Measurements from ENCODE around the gene SHROOM4. TPM values are rescaled to one million over a fixed set of nuclear protein-coding genes. Genes with fewer than 3 reads are reported as not detected.

Gene SHROOM4
- 2.2 TPM for polyA plus RNA-seq (2013, experiment 1 of 4)
- polyA plus RNA-seq (2013, experiment 2 of 4): 2.2 TPM
- 2.1 TPM for polyA plus RNA-seq (2013, experiment 3 of 4)
- polyA plus RNA-seq (2013, experiment 4 of 4): 1.9 TPM

GRCh38 chrX:50813843-50814661, at the start of gene SHROOM4:
SHROOM4 (minus strand) TSS chrX:50814194; CDS start chrX:50814018, 176 bp downstream.
- H3K9me3 ChIP-seq (ENCODE audit: control insufficient read depth, low read length): no peaks in the 10 kb centered on the region
- no peak within 1 kb of the TSS for H3K27ac ChIP-seq (ENCODE audit: insufficient read depth, low read depth, low read length, poor library complexity, severe bottlenecking)
- WGBS, 2 experiments: 1% methylated on average over 46 to 47 of the region's 47 CpGs
- no peaks in the 10 kb centered on the region for H3K36me3 ChIP-seq (ENCODE audit: control insufficient read depth, insufficient read depth, low read length)
- peak within 1 kb of the TSS; percentile 49 for H3K4me3 ChIP-seq (ENCODE audit: insufficient read depth, low read depth, low read length)
- peaks cover 6% of the 10 kb centered on the region for H3K27me3 ChIP-seq (ENCODE audit: control insufficient read depth, insufficient read depth, low read length, poor library complexity, severe bottlenecking)
- peaks cover 4% of the 10 kb centered on the region for H3K4me1 ChIP-seq (ENCODE audit: control insufficient read depth, insufficient read depth, low read length)

- no peak overlapping the region for H3K4me3 ChIP-seq (ENCODE audit: insufficient read depth, low read depth, low read length)
Measured at GRCh38 chrX:50863471-50863870, 49.5 kb upstream of the SHROOM4 start.

GRCh38 chrX:50860518-50860917, 46.5 kb upstream of the SHROOM4 start:
- H3K27me3 ChIP-seq (ENCODE audit: control insufficient read depth, insufficient read depth, low read length, poor library complexity, severe bottlenecking): no peaks in the 10 kb centered on the region
- H3K4me3 ChIP-seq (ENCODE audit: insufficient read depth, low read depth, low read length): no peak overlapping the region
- no peaks in the 10 kb centered on the region for H3K4me1 ChIP-seq (ENCODE audit: control insufficient read depth, insufficient read depth, low read length)
- 94% methylated on average over 3 of the region's 3 CpGs for WGBS, 2 experiments
- no peaks in the 10 kb centered on the region for H3K9me3 ChIP-seq (ENCODE audit: control insufficient read depth, low read length)
- H3K27ac ChIP-seq (ENCODE audit: insufficient read depth, low read depth, low read length, poor library complexity, severe bottlenecking): no peak overlapping the region
- no peaks in the 10 kb centered on the region for H3K36me3 ChIP-seq (ENCODE audit: control insufficient read depth, insufficient read depth, low read length)

More at GRCh38 chrX:50863471-50863870, 49.5 kb upstream of the SHROOM4 start:
- no peaks in the 10 kb centered on the region for H3K36me3 ChIP-seq (ENCODE audit: control insufficient read depth, insufficient read depth, low read length)
- H3K27ac ChIP-seq (ENCODE audit: insufficient read depth, low read depth, low read length, poor library complexity, severe bottlenecking): no peak overlapping the region
- no peaks in the 10 kb centered on the region for H3K4me1 ChIP-seq (ENCODE audit: control insufficient read depth, insufficient read depth, low read length)
- H3K27me3 ChIP-seq (ENCODE audit: control insufficient read depth, insufficient read depth, low read length, poor library complexity, severe bottlenecking): no peaks in the 10 kb centered on the region
- WGBS, 2 experiments: 89 to 93% methylated on average over 1 of the region's 1 CpG
- H3K9me3 ChIP-seq (ENCODE audit: control insufficient read depth, low read length): no peaks in the 10 kb centered on the region

GRCh38 chrX:50858548-50858947, 44.6 kb upstream of the SHROOM4 start:
- Histone ChIP-seq H3K4me3 (ENCODE audit: insufficient read depth, low read depth, low read length) (no peak overlapping the region), H3K36me3 (ENCODE audit: control insufficient read depth, insufficient read depth, low read length) (no peaks in the 10 kb centered on the region), H3K27me3 (ENCODE audit: control insufficient read depth, insufficient read depth, low read length, poor library complexity, severe bottlenecking) (no peaks in the 10 kb centered on the region), H3K4me1 (ENCODE audit: control insufficient read depth, insufficient read depth, low read length) (no peaks in the 10 kb centered on the region), H3K9me3 (ENCODE audit: control insufficient read depth, low read length) (no peaks in the 10 kb centered on the region), H3K27ac (ENCODE audit: insufficient read depth, low read depth, low read length, poor library complexity, severe bottlenecking) (no peak overlapping the region)
- WGBS, 2 experiments: 97 to 100% methylated on average over 1 to 2 of the region's 3 CpGs

- 93 to 100% methylated on average over 1 of the region's 1 CpG for WGBS, 2 experiments
Measured at GRCh38 chrX:50853399-50853798, 39.4 kb upstream of the SHROOM4 start.

GRCh38 chrX:50852524-50852923, 38.5 kb upstream of the SHROOM4 start:
- 87 to 95% methylated on average over 4 of the region's 4 CpGs for WGBS, 2 experiments

More at GRCh38 chrX:50853399-50853798, 39.4 kb upstream of the SHROOM4 start:
- no peaks in the 10 kb centered on the region for H3K4me1 ChIP-seq (ENCODE audit: control insufficient read depth, insufficient read depth, low read length)
- no peaks in the 10 kb centered on the region for H3K36me3 ChIP-seq (ENCODE audit: control insufficient read depth, insufficient read depth, low read length)
- H3K4me3 ChIP-seq (ENCODE audit: insufficient read depth, low read depth, low read length): no peak overlapping the region
- no peaks in the 10 kb centered on the region for H3K27me3 ChIP-seq (ENCODE audit: control insufficient read depth, insufficient read depth, low read length, poor library complexity, severe bottlenecking)
- H3K27ac ChIP-seq (ENCODE audit: insufficient read depth, low read depth, low read length, poor library complexity, severe bottlenecking): no peak overlapping the region
- no peaks in the 10 kb centered on the region for H3K9me3 ChIP-seq (ENCODE audit: control insufficient read depth, low read length)

GRCh38 chrX:50842221-50842620, 28.2 kb upstream of the SHROOM4 start:
- no peaks in the 10 kb centered on the region for H3K27me3 ChIP-seq (ENCODE audit: control insufficient read depth, insufficient read depth, low read length, poor library complexity, severe bottlenecking)
- no peaks in the 10 kb centered on the region for H3K36me3 ChIP-seq (ENCODE audit: control insufficient read depth, insufficient read depth, low read length)
- no peak overlapping the region for H3K4me3 ChIP-seq (ENCODE audit: insufficient read depth, low read depth, low read length)
- no peaks in the 10 kb centered on the region for H3K4me1 ChIP-seq (ENCODE audit: control insufficient read depth, insufficient read depth, low read length)
- WGBS, 2 experiments: 87 to 93% methylated on average over 4 of the region's 4 CpGs
- no peak overlapping the region for H3K27ac ChIP-seq (ENCODE audit: insufficient read depth, low read depth, low read length, poor library complexity, severe bottlenecking)
- no peaks in the 10 kb centered on the region for H3K9me3 ChIP-seq (ENCODE audit: control insufficient read depth, low read length)

More at GRCh38 chrX:50852524-50852923, 38.5 kb upstream of the SHROOM4 start:
- H3K27ac ChIP-seq (ENCODE audit: insufficient read depth, low read depth, low read length, poor library complexity, severe bottlenecking): no peak overlapping the region
- no peaks in the 10 kb centered on the region for H3K9me3 ChIP-seq (ENCODE audit: control insufficient read depth, low read length)
- H3K27me3 ChIP-seq (ENCODE audit: control insufficient read depth, insufficient read depth, low read length, poor library complexity, severe bottlenecking): no peaks in the 10 kb centered on the region
- no peak overlapping the region for H3K4me3 ChIP-seq (ENCODE audit: insufficient read depth, low read depth, low read length)
- H3K4me1 ChIP-seq (ENCODE audit: control insufficient read depth, insufficient read depth, low read length): no peaks in the 10 kb centered on the region
- H3K36me3 ChIP-seq (ENCODE audit: control insufficient read depth, insufficient read depth, low read length): no peaks in the 10 kb centered on the region

- no peak overlapping the region for H3K27ac ChIP-seq (ENCODE audit: insufficient read depth, low read depth, low read length, poor library complexity, severe bottlenecking)
- no peaks in the 10 kb centered on the region for H3K36me3 ChIP-seq (ENCODE audit: control insufficient read depth, insufficient read depth, low read length)
- no peak overlapping the region for H3K4me3 ChIP-seq (ENCODE audit: insufficient read depth, low read depth, low read length)
- no peaks in the 10 kb centered on the region for H3K9me3 ChIP-seq (ENCODE audit: control insufficient read depth, low read length)
- 89 to 95% methylated on average over 2 of the region's 2 CpGs for WGBS, 2 experiments
- H3K4me1 ChIP-seq (ENCODE audit: control insufficient read depth, insufficient read depth, low read length): no peaks in the 10 kb centered on the region
- no peaks in the 10 kb centered on the region for H3K27me3 ChIP-seq (ENCODE audit: control insufficient read depth, insufficient read depth, low read length, poor library complexity, severe bottlenecking)
Measured at GRCh38 chrX:50839730-50840129, 25.7 kb upstream of the SHROOM4 start.

GRCh38 chrX:50838820-50839600, 25.0 kb upstream of the SHROOM4 start:
- Histone ChIP-seq H3K36me3 (ENCODE audit: control insufficient read depth, insufficient read depth, low read length) (no peaks in the 10 kb centered on the region), H3K9me3 (ENCODE audit: control insufficient read depth, low read length) (no peaks in the 10 kb centered on the region), H3K4me3 (ENCODE audit: insufficient read depth, low read depth, low read length) (no peak overlapping the region), H3K27ac (ENCODE audit: insufficient read depth, low read depth, low read length, poor library complexity, severe bottlenecking) (no peak overlapping the region), H3K4me1 (ENCODE audit: control insufficient read depth, insufficient read depth, low read length) (no peaks in the 10 kb centered on the region), H3K27me3 (ENCODE audit: control insufficient read depth, insufficient read depth, low read length, poor library complexity, severe bottlenecking) (no peaks in the 10 kb centered on the region)
- 88 to 91% methylated on average over 5 of the region's 5 CpGs for WGBS, 2 experiments

- no peaks in the 10 kb centered on the region for H3K36me3 ChIP-seq (ENCODE audit: control insufficient read depth, insufficient read depth, low read length)
- no peaks in the 10 kb centered on the region for H3K4me1 ChIP-seq (ENCODE audit: control insufficient read depth, insufficient read depth, low read length)
- H3K27me3 ChIP-seq (ENCODE audit: control insufficient read depth, insufficient read depth, low read length, poor library complexity, severe bottlenecking): no peaks in the 10 kb centered on the region
- H3K27ac ChIP-seq (ENCODE audit: insufficient read depth, low read depth, low read length, poor library complexity, severe bottlenecking): no peak overlapping the region
- H3K4me3 ChIP-seq (ENCODE audit: insufficient read depth, low read depth, low read length): no peak overlapping the region
- 60 to 100% methylated on average over 1 of the region's 1 CpG for WGBS, 2 experiments
- no peaks in the 10 kb centered on the region for H3K9me3 ChIP-seq (ENCODE audit: control insufficient read depth, low read length)
Measured at GRCh38 chrX:50827996-50828395, 14.0 kb upstream of the SHROOM4 start.

Data from ectodermal cell (in vitro differentiated cells).